WTC11 (cell line): Measurements from ENCODE around the gene TYMS. TPM values are rescaled to one million over a fixed set of nuclear protein-coding genes. Genes with fewer than 3 reads are reported as not detected.

Source experiments
- ATAC-seq: fragments of 200-7000 bp; cut with Tn5 transposase; 2 replicates; pipeline ENCODE4 v1.10.0; 2021; ENCODE audit warnings: mild to moderate bottlenecking, moderate library complexity
- CTCF ChIA-PET: fragments of 300-600 bp; sonication (Branson Sonifier 250); formaldehyde crosslinking; loops from one replicate; lab custom pipeline; 2021; ENCODE audit warnings: antibody characterized with exemption; lab: Charles Lee
- POLR2A ChIA-PET: fragments of 350-600 bp; sonication (Branson Sonifier 250); formaldehyde crosslinking; loops from one replicate; lab custom pipeline; 2021; ENCODE audit warnings: antibody characterized with exemption; lab: Charles Lee
- DNase-seq: peaks from one replicate; pipeline ENCODE4 v3.0.0; 2021; ENCODE audit warnings: low spot score
- H3K27ac Mint-ChIP-seq: 2 replicates; pipeline ENCODE4 v1.8.0; 2021; ENCODE audit warnings: mixed read lengths
- H3K27me3 Mint-ChIP-seq: 2 replicates; pipeline ENCODE4 v1.8.0; 2021; ENCODE audit warnings: low read depth, mild to moderate bottlenecking, moderate library complexity, mixed read lengths
- H3K36me3 Mint-ChIP-seq: 2 replicates; pipeline ENCODE4 v1.8.0; 2021; ENCODE audit warnings: mixed read lengths
- H3K4me1 Mint-ChIP-seq: 2 replicates; pipeline ENCODE4 v1.8.0; 2022; ENCODE audit warnings: mixed read lengths
- H3K4me3 Mint-ChIP-seq: 2 replicates; pipeline ENCODE4 v1.8.0; 2021; ENCODE audit warnings: mild to moderate bottlenecking, moderate library complexity, mixed read lengths
- H3K9me3 Mint-ChIP-seq: 2 replicates; pipeline ENCODE4 v1.8.0; 2021; ENCODE audit warnings: mixed read lengths
- AFF4 ChIP-seq: sonication (generic); formaldehyde crosslinking; IDR thresholded peaks from 2 replicates; pipeline ENCODE4 v1.8.1; 2023; ENCODE audit warnings: mild to moderate bottlenecking, missing genetic modification reagents, borderline replicate concordance
- AR ChIP-seq: fragments of 250-450 bp; sonication (Bioruptor Pico); IDR thresholded peaks from 2 replicates; pipeline ENCODE4 v1.9.0; 2021; ENCODE audit warnings: mild to moderate bottlenecking
- ATF1 ChIP-seq: sonication (generic); formaldehyde crosslinking; IDR thresholded peaks from 2 replicates; pipeline ENCODE4 v1.8.1; 2023; ENCODE audit warnings: mild to moderate bottlenecking, moderate library complexity, missing genetic modification reagents
- ATF3 ChIP-seq: sonication (generic); formaldehyde crosslinking; conservative IDR thresholded peaks from 2 replicates; pipeline ENCODE4 v1.8.1; 2022; ENCODE audit warnings: mild to moderate bottlenecking, missing genetic modification reagents
- E2F1 ChIP-seq: sonication (generic); formaldehyde crosslinking; IDR thresholded peaks from 2 replicates; pipeline ENCODE4 v1.8.0; 2022; ENCODE audit warnings: mild to moderate bottlenecking, missing genetic modification reagents
- ERG ChIP-seq: fragments of 250-450 bp; sonication (Bioruptor Pico); IDR thresholded peaks from 2 replicates; pipeline ENCODE4 v1.8.0; 2021; ENCODE audit warnings: mild to moderate bottlenecking
- ETV6 ChIP-seq: sonication (generic); formaldehyde crosslinking; IDR thresholded peaks from 2 replicates; pipeline ENCODE4 v1.8.1; 2022; ENCODE audit warnings: mild to moderate bottlenecking, missing genetic modification reagents
- JUN ChIP-seq: sonication (generic); formaldehyde crosslinking; IDR thresholded peaks from 2 replicates; pipeline ENCODE4 v1.8.0; 2023; ENCODE audit warnings: mild to moderate bottlenecking, missing genetic modification reagents
- MYBL2 ChIP-seq: sonication (generic); formaldehyde crosslinking; IDR thresholded peaks from 2 replicates; pipeline ENCODE4 v1.8.1; 2023; ENCODE audit warnings: mild to moderate bottlenecking, moderate library complexity, missing genetic modification reagents
- NFATC4 ChIP-seq: fragments of 250-450 bp; sonication (Bioruptor Pico); IDR thresholded peaks from 2 replicates; pipeline ENCODE4 v1.9.0; 2021; ENCODE audit warnings: mild to moderate bottlenecking
- NR2C2 ChIP-seq: sonication (generic); formaldehyde crosslinking; IDR thresholded peaks from 2 replicates; pipeline ENCODE4 v1.8.0; 2022; ENCODE audit warnings: mild to moderate bottlenecking, missing genetic modification reagents
- PRRX2 ChIP-seq: fragments of 250-450 bp; sonication (Bioruptor Pico); IDR thresholded peaks from 2 replicates; pipeline ENCODE4 v1.8.0; 2021; ENCODE audit warnings: mild to moderate bottlenecking
- RELA ChIP-seq: sonication (generic); formaldehyde crosslinking; IDR thresholded peaks from 2 replicates; pipeline ENCODE4 v1.8.1; 2022; ENCODE audit warnings: missing genetic modification reagents, mild to moderate bottlenecking, borderline replicate concordance
- SOX15 ChIP-seq: fragments of 250-450 bp; sonication (Bioruptor Pico); IDR thresholded peaks from 2 replicates; pipeline ENCODE4 v1.9.0; 2021; ENCODE audit warnings: mild to moderate bottlenecking
- TEAD1 ChIP-seq: sonication (generic); formaldehyde crosslinking; IDR thresholded peaks from 2 replicates; pipeline ENCODE4 v1.8.0; 2022; ENCODE audit warnings: mild to moderate bottlenecking, missing genetic modification reagents
- ZBTB21 ChIP-seq: sonication (generic); formaldehyde crosslinking; IDR thresholded peaks from 2 replicates; pipeline ENCODE4 v1.8.1; 2023; ENCODE audit warnings: mild to moderate bottlenecking, missing genetic modification reagents, borderline replicate concordance
- ZNF138 ChIP-seq: sonication (generic); formaldehyde crosslinking; conservative IDR thresholded peaks from 2 replicates; pipeline ENCODE4 v1.8.1; 2022; ENCODE audit warnings: mild to moderate bottlenecking, moderate library complexity, missing genetic modification reagents
- ZNF423 ChIP-seq: fragments of 250-450 bp; sonication (Bioruptor Pico); IDR thresholded peaks from 2 replicates; pipeline ENCODE4 v2.1.2; 2022; ENCODE audit warnings: mild to moderate bottlenecking, moderate library complexity
- ZNF425 ChIP-seq: fragments of 250-450 bp; sonication (Bioruptor Pico); conservative IDR thresholded peaks from 2 replicates; pipeline ENCODE4 v1.9.0; 2021; ENCODE audit warnings: mild to moderate bottlenecking
- total RNA-seq: library from RNA; stranded (reverse); gene quantifications from 3 replicates; pipeline ENCODE4 v1.2.3, GENCODE V29; 2021

TYMS gene
- total RNA-seq, 1 experiment from 2014 or later = 86.4 TPM

GRCh38 chr18:610214-610928 lies 47.1 kb upstream of the TYMS start:
- no peak overlapping the region for H3K4me3 Mint-ChIP-seq
- no peak overlapping the region for H3K27ac Mint-ChIP-seq
- H3K4me1 Mint-ChIP-seq = no peaks in the 10 kb centered on the region
- ATAC-seq (no peak), DNase-seq (no peak)
- ChIA-PET CTCF (no interaction called here), POLR2A (interaction anchor here (0.6 kb wide), 1 partner anchor 98 kb away, joined by 5 read pairs; no protein-coding TSS in a partner anchor)
- TF ChIP-seq SOX15 (CRISPR knock-in tag) (no peak), ZBTB21 (CRISPR knock-in tag) (no peak), JUN (CRISPR knock-in tag) (no peak), ETV6 (CRISPR knock-in tag) (no peak), ATF3 (no peak), ATF1 (CRISPR knock-in tag) (no peak), ZNF425 (CRISPR knock-in tag) (no peak)
- H3K36me3 Mint-ChIP-seq = no peaks in the 10 kb centered on the region
- H3K9me3 Mint-ChIP-seq = no peaks in the 10 kb centered on the region
- no peaks in the 10 kb centered on the region; the same call in 1 of the 2 replicates for H3K27me3 Mint-ChIP-seq

GRCh38 chr18:612156-612555 lies 45.3 kb upstream of the TYMS start:
- CTCF ChIA-PET = no interaction called here
- H3K9me3 Mint-ChIP-seq = no peaks in the 10 kb centered on the region
- DNase-seq = no peak
- no peaks in the 10 kb centered on the region for H3K4me1 Mint-ChIP-seq
- no peaks in the 10 kb centered on the region for H3K36me3 Mint-ChIP-seq
- TF ChIP-seq ZNF138 (no peak), ERG (CRISPR knock-in tag) (no peak), ZNF423 (no peak), NFATC4 (CRISPR knock-in tag) (no peak), MYBL2 (CRISPR knock-in tag) (no peak)
- TF ChIP-seq, all 79 proteins: peak for 0
- no peak overlapping the region for H3K4me3 Mint-ChIP-seq
- no peak for ATAC-seq
- H3K27ac Mint-ChIP-seq = no peak overlapping the region
- H3K27me3 Mint-ChIP-seq = no peaks in the 10 kb centered on the region; the same call in 1 of the 2 replicates
- POLR2A ChIA-PET = no interaction called here

GRCh38 chr18:614193-614592 lies 43.3 kb upstream of the TYMS start:
- Mint-ChIP-seq H3K36me3 (no peaks in the 10 kb centered on the region), H3K9me3 (no peaks in the 10 kb centered on the region), H3K4me1 (no peaks in the 10 kb centered on the region), H3K4me3 (no peak overlapping the region), H3K27me3 (no peaks in the 10 kb centered on the region; the same call in 1 of the 2 replicates), H3K27ac (no peak overlapping the region)
- POLR2A ChIA-PET = interaction anchor here (0.6 kb wide), 1 partner anchor 39 kb away, joined by 7 read pairs; no protein-coding TSS in a partner anchor
- DNase-seq (no peak), ATAC-seq (no peak)
- CTCF ChIA-PET = interaction anchor here (2.0 kb wide), 1 partner anchor 17 kb away, joined by 4 read pairs; the partner anchor contains the start of gene CLUL1
- TF ChIP-seq NR2C2 (CRISPR knock-in tag) (no peak), AFF4 (CRISPR knock-in tag) (no peak), PRRX2 (CRISPR knock-in tag) (no peak), E2F1 (CRISPR knock-in tag) (no peak), AR (CRISPR knock-in tag) (no peak), RELA (no peak), TEAD1 (CRISPR knock-in tag) (no peak)
